HG02588 (cell line): Measurements from ENCODE around the gene NPHS1.
"Not testable (repeated sequence)": the region's sequence is repeated elsewhere in the genome, so short reads cannot be mapped to it uniquely, and the experiment has no call there.

Experiments used
- ATAC-seq: cut with Tn5 transposase; IDR thresholded peaks from one replicate; pipeline ENCODE4 v1.9.1; 2021; ENCODE audit warnings: mild to moderate bottlenecking, moderate library complexity; ENCODE audit not compliant: unreplicated experiment

Gene NPHS1

GRCh38 chr19:35852029-35852780, at the start of gene NPHS1:
NPHS1 (minus strand) TSS chr19:35852504; CDS start chr19:35851837, 667 bp downstream.
- no peak for ATAC-seq

- ATAC-seq = no peak
These were observed 48.8 kb upstream of the NPHS1 start for GRCh38 chr19:35901055-35901644.

- peak; percentile 39 for ATAC-seq
These were observed 47.4 kb upstream of the NPHS1 start for GRCh38 chr19:35899547-35900214.

GRCh38 chr19:35898499-35898809, 46.1 kb upstream of the NPHS1 start:
- ATAC-seq = no peak

- ATAC-seq = no peak
These were observed 45.6 kb upstream of the NPHS1 start for GRCh38 chr19:35897706-35898451.

- ATAC-seq = no peak
These were observed 44.3 kb upstream of the NPHS1 start for GRCh38 chr19:35896643-35897040.

GRCh38 chr19:35895911-35896642, 43.8 kb upstream of the NPHS1 start:
- no peak for ATAC-seq

GRCh38 chr19:35894342-35894741, 42.0 kb upstream of the NPHS1 start:
- no peak for ATAC-seq

GRCh38 chr19:35891819-35892218, 39.5 kb upstream of the NPHS1 start:
- ATAC-seq = not testable (repeated sequence)

- ATAC-seq = no peak
These were observed 37.9 kb upstream of the NPHS1 start for GRCh38 chr19:35890113-35890650.

GRCh38 chr19:35889370-35890112, 37.2 kb upstream of the NPHS1 start:
- no peak for ATAC-seq

GRCh38 chr19:35888398-35888797, 36.1 kb upstream of the NPHS1 start:
- no peak for ATAC-seq

- ATAC-seq = no peak
These were observed 34.9 kb upstream of the NPHS1 start for GRCh38 chr19:35887197-35887596.

- ATAC-seq = no peak
These were observed 33.6 kb upstream of the NPHS1 start for GRCh38 chr19:35885904-35886303.

- no peak for ATAC-seq
These were observed 33.0 kb upstream of the NPHS1 start for GRCh38 chr19:35885225-35885738.

GRCh38 chr19:35883882-35884281, 31.6 kb upstream of the NPHS1 start:
- ATAC-seq = no peak

GRCh38 chr19:35882114-35882832, 30.0 kb upstream of the NPHS1 start:
- no peak for ATAC-seq

- no peak for ATAC-seq
These were observed 27.5 kb upstream of the NPHS1 start for GRCh38 chr19:35879770-35880317.

- ATAC-seq = no peak
These were observed 26.8 kb upstream of the NPHS1 start for GRCh38 chr19:35879068-35879467.
